ENCODE results near the gene CLEC4D.

CLEC4D gene

DNA sequence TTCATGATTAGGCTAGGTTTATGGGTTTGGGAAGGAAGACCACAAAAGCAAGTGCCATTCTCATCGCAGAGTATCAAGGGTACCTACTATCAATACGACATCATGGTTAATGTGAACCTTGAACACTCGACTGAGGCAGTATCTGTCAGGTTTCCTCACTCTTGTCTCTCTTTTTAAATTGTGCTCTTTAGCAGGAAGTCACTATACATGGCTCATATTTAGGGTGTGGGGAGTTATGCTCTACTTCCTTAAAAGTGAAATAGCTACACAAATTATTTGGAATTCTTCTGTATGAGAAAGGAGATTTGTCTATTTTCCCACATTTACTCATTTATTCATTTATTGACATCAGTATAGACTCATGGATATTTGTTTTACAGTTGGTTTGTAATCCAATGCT lies 33.3 kb downstream of the CLEC4D start:
- no peaks in the 10 kb centered on the region for H3K4me1 Mint-ChIP-seq
- TF ChIP-seq, protein P1, sequence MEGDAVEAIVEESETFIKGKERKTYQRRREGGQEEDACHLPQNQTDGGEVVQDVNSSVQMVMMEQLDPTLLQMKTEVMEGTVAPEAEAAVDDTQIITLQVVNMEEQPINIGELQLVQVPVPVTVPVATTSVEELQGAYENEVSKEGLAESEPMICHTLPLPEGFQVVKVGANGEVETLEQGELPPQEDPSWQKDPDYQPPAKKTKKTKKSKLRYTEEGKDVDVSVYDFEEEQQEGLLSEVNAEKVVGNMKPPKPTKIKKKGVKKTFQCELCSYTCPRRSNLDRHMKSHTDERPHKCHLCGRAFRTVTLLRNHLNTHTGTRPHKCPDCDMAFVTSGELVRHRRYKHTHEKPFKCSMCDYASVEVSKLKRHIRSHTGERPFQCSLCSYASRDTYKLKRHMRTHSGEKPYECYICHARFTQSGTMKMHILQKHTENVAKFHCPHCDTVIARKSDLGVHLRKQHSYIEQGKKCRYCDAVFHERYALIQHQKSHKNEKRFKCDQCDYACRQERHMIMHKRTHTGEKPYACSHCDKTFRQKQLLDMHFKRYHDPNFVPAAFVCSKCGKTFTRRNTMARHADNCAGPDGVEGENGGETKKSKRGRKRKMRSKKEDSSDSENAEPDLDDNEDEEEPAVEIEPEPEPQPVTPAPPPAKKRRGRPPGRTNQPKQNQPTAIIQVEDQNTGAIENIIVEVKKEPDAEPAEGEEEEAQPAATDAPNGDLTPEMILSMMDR (IDR thresholded peaks at IDR 0.05; ENCODE audit: unreplicated experiment in 3 of 3): no peak
- H3K27me3 Mint-ChIP-seq (ENCODE audit: low read depth): peaks cover 3% of the 10 kb centered on the region
- no peak overlapping the region for H3K4me3 Mint-ChIP-seq
- H3K9me3 Mint-ChIP-seq: no peaks in the 10 kb centered on the region
- no peak overlapping the region for H3K27ac Mint-ChIP-seq
- no peaks in the 10 kb centered on the region for H3K36me3 Mint-ChIP-seq (ENCODE audit: low read depth)

DNA sequence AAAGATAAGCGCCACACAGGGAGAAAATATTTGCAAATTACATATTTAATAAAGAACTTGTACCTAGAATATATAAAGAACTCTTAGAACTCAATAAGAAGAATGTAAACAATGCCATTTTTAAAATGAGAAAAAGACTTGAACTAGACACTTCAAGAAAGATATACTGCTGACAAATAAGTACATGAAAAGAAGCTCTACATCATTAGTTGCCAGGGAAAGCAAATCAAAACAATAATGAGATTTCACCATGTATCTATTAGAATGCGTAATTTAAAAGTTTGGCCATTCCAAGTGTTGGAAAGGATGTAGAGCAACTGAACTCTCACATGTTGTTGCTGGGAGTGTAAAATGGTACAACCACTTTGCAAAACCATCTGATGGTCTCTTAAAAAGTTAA lies 34.3 kb downstream of the CLEC4D start:
- Mint-ChIP-seq H3K4me3 (no peak overlapping the region), H3K36me3 (ENCODE audit: low read depth) (no peaks in the 10 kb centered on the region), H3K27me3 (ENCODE audit: low read depth) (no peaks in the 10 kb centered on the region), H3K4me1 (no peaks in the 10 kb centered on the region), H3K27ac (no peak overlapping the region), H3K9me3 (no peaks in the 10 kb centered on the region)
- TF ChIP-seq, protein P1 (IDR thresholded peaks at IDR 0.05; ENCODE audit: unreplicated experiment in 3 of 3): no peak

DNA sequence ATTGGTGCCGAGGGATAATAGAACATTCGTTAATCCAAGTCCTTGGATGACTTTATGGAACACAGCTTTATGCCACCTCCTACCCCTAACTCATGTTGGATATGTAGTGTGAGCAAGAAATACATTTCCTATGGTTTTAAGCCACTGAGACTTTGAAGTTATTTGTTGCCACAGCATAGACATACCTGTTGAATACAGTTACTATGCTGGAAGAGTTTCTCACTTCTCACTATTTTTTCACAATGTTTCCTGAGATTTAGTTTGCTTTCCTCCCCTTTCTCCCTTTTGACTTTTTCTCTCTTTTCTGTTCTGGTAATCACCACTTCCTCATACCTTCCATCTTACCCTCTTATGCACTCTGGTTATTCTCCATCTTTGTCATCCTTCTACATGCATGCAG lies 34.9 kb downstream of the CLEC4D start:
- Mint-ChIP-seq H3K36me3 (ENCODE audit: low read depth) (no peaks in the 10 kb centered on the region), H3K4me3 (no peak overlapping the region), H3K9me3 (no peaks in the 10 kb centered on the region), H3K27me3 (ENCODE audit: low read depth) (no peaks in the 10 kb centered on the region), H3K27ac (no peak overlapping the region), H3K4me1 (no peaks in the 10 kb centered on the region)
- TF ChIP-seq, protein P1 (IDR thresholded peaks at IDR 0.05; ENCODE audit: unreplicated experiment in 3 of 3): no peak

DNA sequence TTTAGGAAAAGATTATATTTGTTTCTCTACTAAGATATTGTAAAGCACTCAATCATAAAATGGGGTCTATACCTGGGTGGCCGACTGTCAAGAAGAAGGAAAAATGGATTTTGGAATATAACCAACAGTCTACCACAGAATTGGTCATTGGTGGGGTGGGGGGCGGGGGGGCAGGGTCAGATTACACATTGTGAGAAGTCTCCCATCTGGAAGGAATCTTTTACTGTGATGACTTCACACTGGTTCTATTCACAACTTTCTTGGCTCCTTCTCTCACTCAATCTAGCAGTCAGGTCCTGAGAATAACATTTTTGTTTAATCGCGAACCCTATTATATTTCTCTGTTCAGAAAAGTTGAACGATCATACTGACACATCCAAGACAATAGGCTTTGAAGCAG lies 36.1 kb downstream of the CLEC4D start:
- Mint-ChIP-seq H3K4me3 (no peak overlapping the region), H3K27me3 (ENCODE audit: low read depth) (no peaks in the 10 kb centered on the region), H3K9me3 (no peaks in the 10 kb centered on the region), H3K4me1 (no peaks in the 10 kb centered on the region), H3K36me3 (ENCODE audit: low read depth) (no peaks in the 10 kb centered on the region), H3K27ac (no peak overlapping the region)
- TF ChIP-seq, protein P1 (IDR thresholded peaks at IDR 0.05; ENCODE audit: unreplicated experiment in 3 of 3): no peak

DNA sequence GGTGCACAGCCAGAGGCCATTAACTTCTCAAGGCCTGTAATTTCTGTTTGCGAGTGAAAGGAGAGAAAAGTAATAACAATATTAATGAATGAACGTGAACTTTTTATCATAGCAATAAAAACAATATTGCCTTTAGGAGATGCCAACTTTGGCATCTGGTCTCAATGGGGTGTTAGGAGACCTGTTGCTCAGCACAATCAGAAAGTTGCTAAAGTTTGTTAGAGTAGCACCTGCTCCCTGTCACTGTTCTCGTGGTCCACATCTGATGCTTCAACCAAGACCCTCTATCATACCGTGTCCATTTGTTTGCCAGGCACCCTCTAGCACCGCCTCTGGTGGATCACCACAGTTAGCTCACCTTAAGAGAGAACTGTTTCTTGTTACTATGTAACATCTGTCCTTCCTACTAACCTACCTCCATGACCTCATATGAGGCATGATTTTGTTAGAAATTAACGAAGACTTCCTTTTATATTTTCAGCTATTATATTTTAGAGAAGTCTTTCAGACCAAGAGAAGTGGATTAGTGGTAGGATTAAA lies 39.9 kb downstream of the CLEC4D start:
- no peaks in the 10 kb centered on the region for H3K4me1 Mint-ChIP-seq
- H3K9me3 Mint-ChIP-seq: no peaks in the 10 kb centered on the region
- H3K36me3 Mint-ChIP-seq (ENCODE audit: low read depth): no peaks in the 10 kb centered on the region
- no peak overlapping the region for H3K4me3 Mint-ChIP-seq
- TF ChIP-seq, protein P1 (IDR thresholded peaks at IDR 0.05; ENCODE audit: unreplicated experiment in 3 of 3): no peak
- H3K27ac Mint-ChIP-seq: no peak overlapping the region
- no peaks in the 10 kb centered on the region for H3K27me3 Mint-ChIP-seq (ENCODE audit: low read depth)

DNA sequence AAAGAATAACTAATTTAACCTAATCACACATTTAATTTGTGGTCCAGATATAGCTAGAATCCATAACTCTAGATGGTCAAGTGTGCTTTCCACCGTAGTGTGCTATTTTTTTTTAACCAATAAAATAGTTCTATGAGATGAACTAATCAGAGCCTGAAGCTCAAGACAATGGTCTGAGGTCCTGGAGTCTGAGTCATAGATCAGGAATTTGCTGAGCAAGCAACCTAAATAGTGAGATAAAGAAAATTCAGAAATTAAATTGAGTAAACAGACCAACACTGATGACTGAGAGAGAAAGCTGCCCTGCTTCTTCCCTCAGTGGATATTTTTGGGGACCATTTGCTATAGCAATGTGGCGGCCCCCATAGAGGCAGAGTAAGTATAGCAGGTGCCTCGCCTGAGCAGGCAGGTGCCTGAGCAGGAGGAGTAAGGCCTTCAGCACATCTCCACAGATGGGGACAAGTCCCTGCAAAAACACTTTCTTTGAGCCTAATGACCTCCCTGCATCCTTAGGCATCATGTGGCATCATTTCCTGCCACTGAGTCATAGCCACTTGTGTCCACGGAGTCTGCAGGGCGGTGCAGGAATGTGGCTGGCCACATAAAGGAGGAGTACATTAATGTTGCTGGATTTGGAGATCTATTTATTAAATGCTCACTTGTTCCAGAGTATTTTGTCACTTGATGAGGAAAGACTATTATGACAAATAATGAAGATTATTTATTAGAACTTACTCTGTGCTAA lies 41.3 kb downstream of the CLEC4D start:
- no peaks in the 10 kb centered on the region for H3K9me3 Mint-ChIP-seq
- TF ChIP-seq, protein P1 (IDR thresholded peaks at IDR 0.05; ENCODE audit: unreplicated experiment in 3 of 3): no peak
- no peak overlapping the region for H3K27ac Mint-ChIP-seq
- no peaks in the 10 kb centered on the region for H3K36me3 Mint-ChIP-seq (ENCODE audit: low read depth)
- H3K27me3 Mint-ChIP-seq (ENCODE audit: low read depth): no peaks in the 10 kb centered on the region
- no peak overlapping the region for H3K4me3 Mint-ChIP-seq
- no peaks in the 10 kb centered on the region for H3K4me1 Mint-ChIP-seq
